Vein endothelial cell (primary cell): Measurements from ENCODE around the gene PPIL4. TPM values are rescaled to one million over a fixed set of nuclear protein-coding genes. Genes with fewer than 3 reads are reported as not detected.

Source experiments
- small RNA-seq: library from RNA; depleted of rRNA; stranded (forward); fragments of <200 nt; gene quantifications from one replicate; pipeline ENCODE3, GENCODE V24; 2012
- total RNA-seq: library from RNA; depleted of rRNA; stranded (reverse); fragments of >200 nt; gene quantifications from 2 replicates; pipeline ENCODE4 v1.2.3, GENCODE V29; 2012

PPIL4 gene
- total RNA-seq, result 27.1 and 32.8 TPM in 2 replicates

GRCh38 chr6:149545754-149546471 is at the start of gene PPIL4:
PPIL4 (minus strand) TSS chr6:149546043; CDS start chr6:149546005, 38 bp downstream.

GRCh38 chr6:149565527-149566409 is 19.9 kb upstream of the PPIL4 start, which contains the start of gene GINM1:
GINM1 (plus strand) TSS chr6:149566375; CDS start chr6:149566415, 40 bp downstream.

GRCh38 chr6:149484733-149485700 is 60.8 kb downstream of the PPIL4 start, which contains the start of gene ZC3H12D:
ZC3H12D (minus strand) TSS chr6:149485014; CDS start chr6:149474543, 10,471 bp downstream.

Small RNAs within 50 kb of the gene (small RNA-seq; reads per million reads assigned to genes)
- gene RF00410 (not detected), gene RNU7-3P (not detected)

Other genes starting within 250 kb of the PPIL4 start
- gene TAB2, start 228.3 kb downstream of the PPIL4 start, total RNA-seq, result 24.2 and 26.4 TPM in 2 replicates
- 0.65 and 2.4 TPM in 2 replicates for gene SUMO4, start 145.8 kb downstream of the PPIL4 start, total RNA-seq
- gene ZC3H12D, start 61.0 kb downstream of the PPIL4 start, total RNA-seq, result under 0.01 TPM in 1 of 2 replicates, not detected in the other
- 40.8 and 48.0 TPM in 2 replicates for gene GINM1, start 20.3 kb upstream of the PPIL4 start, total RNA-seq
- 16.3 and 27.7 TPM in 2 replicates for gene KATNA1, start 102.7 kb upstream of the PPIL4 start, total RNA-seq
- 26.8 and 27.4 TPM in 2 replicates for gene LATS1, start 172.1 kb upstream of the PPIL4 start, total RNA-seq
- 31.0 and 54.1 TPM in 2 replicates for gene NUP43, start 200.5 kb upstream of the PPIL4 start, total RNA-seq
- gene PCMT1, start 203.7 kb upstream of the PPIL4 start, total RNA-seq, result 128 and 154 TPM in 2 replicates